ENCODE data around the gene SSNA1. TPM values are rescaled to one million over a fixed set of nuclear protein-coding genes. Genes with fewer than 3 reads are reported as not detected.

Gene SSNA1
- total RNA-seq, 6 experiments from 2014 or later, result 21.5 to 53.3 (median 25.5) TPM

- no peak overlapping the region for H3K4me3 ChIP-seq
- intact Hi-C loops (cut with DNase I), result no loop called here
- no peak for ATAC-seq
- no peak for DNase-seq
- H3K36me3 ChIP-seq, result no peaks in the 10 kb centered on the region
- no peak overlapping the region for H3K27ac ChIP-seq
- no peaks in the 10 kb centered on the region for H3K9me3 ChIP-seq
- no CpG with 5 or more reads among the region's 21 CpGs for WGBS (ENCODE audit: insufficient coverage, low coverage, low lambda C conversion rate, missing lambda C conversion rate)
- H3K4me1 ChIP-seq, result no peaks in the 10 kb centered on the region
- TF ChIP-seq, protein P1, sequence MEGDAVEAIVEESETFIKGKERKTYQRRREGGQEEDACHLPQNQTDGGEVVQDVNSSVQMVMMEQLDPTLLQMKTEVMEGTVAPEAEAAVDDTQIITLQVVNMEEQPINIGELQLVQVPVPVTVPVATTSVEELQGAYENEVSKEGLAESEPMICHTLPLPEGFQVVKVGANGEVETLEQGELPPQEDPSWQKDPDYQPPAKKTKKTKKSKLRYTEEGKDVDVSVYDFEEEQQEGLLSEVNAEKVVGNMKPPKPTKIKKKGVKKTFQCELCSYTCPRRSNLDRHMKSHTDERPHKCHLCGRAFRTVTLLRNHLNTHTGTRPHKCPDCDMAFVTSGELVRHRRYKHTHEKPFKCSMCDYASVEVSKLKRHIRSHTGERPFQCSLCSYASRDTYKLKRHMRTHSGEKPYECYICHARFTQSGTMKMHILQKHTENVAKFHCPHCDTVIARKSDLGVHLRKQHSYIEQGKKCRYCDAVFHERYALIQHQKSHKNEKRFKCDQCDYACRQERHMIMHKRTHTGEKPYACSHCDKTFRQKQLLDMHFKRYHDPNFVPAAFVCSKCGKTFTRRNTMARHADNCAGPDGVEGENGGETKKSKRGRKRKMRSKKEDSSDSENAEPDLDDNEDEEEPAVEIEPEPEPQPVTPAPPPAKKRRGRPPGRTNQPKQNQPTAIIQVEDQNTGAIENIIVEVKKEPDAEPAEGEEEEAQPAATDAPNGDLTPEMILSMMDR (IDR thresholded peaks at IDR 0.05), result no peak
- no peak for TF ChIP-seq POLR2A (IDR thresholded peaks at IDR 0.05)
- H3K27me3 ChIP-seq, result no peaks in the 10 kb centered on the region
Measured at GRCh38 chr9:137212520-137212919, 24.0 kb downstream of the SSNA1 start.

DNA sequence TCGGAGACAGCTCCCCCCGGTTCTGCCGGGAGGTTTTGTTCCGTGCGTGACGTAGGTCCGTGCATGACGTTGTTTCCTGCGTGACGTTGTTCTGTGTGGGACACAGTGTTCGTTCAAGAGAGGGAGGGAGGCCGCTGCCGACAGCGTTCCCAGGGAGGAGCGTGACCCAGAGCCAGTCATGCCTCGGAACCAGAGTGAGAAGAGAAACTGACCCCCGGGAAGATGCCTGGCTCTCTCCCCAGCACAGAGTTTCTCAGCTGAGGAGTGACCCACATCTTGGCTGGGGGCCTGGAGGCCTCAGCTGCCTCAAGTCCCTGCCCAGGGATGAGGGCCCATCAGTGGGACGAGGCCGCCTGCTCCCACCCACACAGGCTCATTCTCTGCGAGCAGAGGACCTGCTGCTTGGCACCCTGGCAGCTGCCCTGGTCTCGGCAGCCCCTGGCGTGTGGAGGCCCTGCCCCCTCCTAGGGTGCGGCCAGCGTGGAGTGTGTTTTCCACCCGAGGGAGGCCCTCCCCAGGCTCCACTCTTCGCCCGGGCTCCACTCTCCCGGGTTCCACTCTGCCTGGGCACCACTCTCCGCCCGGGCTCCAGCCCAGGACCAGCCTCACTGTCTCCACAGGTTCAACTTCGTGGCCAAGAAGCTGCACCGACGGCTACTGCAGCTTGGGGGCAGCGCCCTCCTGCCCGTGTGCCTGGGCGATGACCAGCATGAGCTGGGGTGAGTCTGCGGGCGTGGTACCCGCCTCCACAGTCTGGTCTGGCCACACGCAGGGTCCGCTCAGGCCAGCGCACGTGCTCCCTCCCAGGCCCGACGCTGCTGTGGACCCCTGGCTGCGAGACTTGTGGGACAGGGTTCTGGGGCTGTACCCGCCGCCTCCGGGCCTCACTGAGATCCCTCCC, 24.9 kb downstream of the SSNA1 start:
- DNase-seq (no peak), ATAC-seq (no peak)
- no peaks in the 10 kb centered on the region for H3K27me3 ChIP-seq
- no peaks in the 10 kb centered on the region for H3K36me3 ChIP-seq
- intact Hi-C loops (cut with DNase I), result no loop called here
- TF ChIP-seq POLR2A (IDR thresholded peaks at IDR 0.05), result no peak
- TF ChIP-seq, protein P1 (IDR thresholded peaks at IDR 0.05), result peak in 1 of 4 donors; percentile 8
- H3K4me3 ChIP-seq, result no peak overlapping the region
- H3K27ac ChIP-seq, result no peak overlapping the region
- H3K4me1 ChIP-seq, result no peaks in the 10 kb centered on the region
- H3K9me3 ChIP-seq, result no peaks in the 10 kb centered on the region
- whole genome bisulfite sequencing (ENCODE audit: insufficient coverage, low coverage, low lambda C conversion rate, missing lambda C conversion rate), result 100% methylated on average over 3 of the region's 49 CpGs

DNA sequence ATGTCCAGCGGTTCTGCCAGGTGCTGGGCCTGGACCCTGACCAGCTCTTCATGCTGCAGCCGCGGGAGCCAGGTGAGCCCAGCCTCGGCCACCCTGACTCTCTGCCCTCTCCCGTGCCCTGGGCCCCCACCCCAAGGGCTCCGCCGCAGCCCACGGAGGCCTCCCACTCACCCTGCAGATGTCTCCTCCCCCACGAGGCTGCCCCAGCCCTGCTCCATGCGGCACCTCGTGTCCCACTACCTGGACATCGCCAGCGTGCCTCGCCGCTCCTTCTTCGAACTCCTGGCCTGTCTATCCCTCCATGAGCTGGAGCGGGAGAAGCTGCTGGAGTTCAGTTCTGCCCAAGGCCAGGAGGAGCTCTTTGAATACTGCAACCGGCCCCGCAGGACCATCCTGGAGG, 26.1 kb downstream of the SSNA1 start:
- Histone ChIP-seq H3K9me3 (no peaks in the 10 kb centered on the region), H3K27ac (no peak overlapping the region), H3K36me3 (no peaks in the 10 kb centered on the region), H3K27me3 (no peaks in the 10 kb centered on the region), H3K4me3 (no peak overlapping the region), H3K4me1 (no peaks in the 10 kb centered on the region)
- intact Hi-C loops (cut with DNase I), result no loop called here
- WGBS (ENCODE audit: insufficient coverage, low coverage, low lambda C conversion rate, missing lambda C conversion rate), result 80% methylated on average over 1 of the region's 19 CpGs
- TF ChIP-seq, protein P1 (IDR thresholded peaks at IDR 0.05), result no peak
- TF ChIP-seq POLR2A (IDR thresholded peaks at IDR 0.05), result no peak
- ATAC-seq (no peak), DNase-seq (no peak)

GRCh38 chr9:137215196-137215986, 26.9 kb downstream of the SSNA1 start:
- no peaks in the 10 kb centered on the region for H3K9me3 ChIP-seq
- no CpG with 5 or more reads among the region's 22 CpGs for WGBS (ENCODE audit: insufficient coverage, low coverage, low lambda C conversion rate, missing lambda C conversion rate)

More at GRCh38 chr9:137215196-137215986, 26.9 kb downstream of the SSNA1 start:
- DNase-seq (no peak), ATAC-seq (no peak)
- H3K36me3 ChIP-seq, result no peaks in the 10 kb centered on the region
- H3K27me3 ChIP-seq, result no peaks in the 10 kb centered on the region
- H3K27ac ChIP-seq, result no peak overlapping the region
- no peak overlapping the region for H3K4me3 ChIP-seq
- intact Hi-C loops (cut with DNase I), result no loop called here
- H3K4me1 ChIP-seq, result no peaks in the 10 kb centered on the region
- no peak for TF ChIP-seq POLR2A (IDR thresholded peaks at IDR 0.05)
- TF ChIP-seq, protein P1 (IDR thresholded peaks at IDR 0.05), result no peak
